ENCODE data around the gene FOXJ1. TPM values are rescaled to one million over a fixed set of nuclear protein-coding genes. Genes with fewer than 3 reads are reported as not detected.
A peak's percentile ranks its signal among the peaks of the same experiment; 100 is the strongest.

Gene FOXJ1
- total and polyA plus RNA-seq, 4 donors: under 0.01 to 1.5 TPM; not detected in 2

DNA sequence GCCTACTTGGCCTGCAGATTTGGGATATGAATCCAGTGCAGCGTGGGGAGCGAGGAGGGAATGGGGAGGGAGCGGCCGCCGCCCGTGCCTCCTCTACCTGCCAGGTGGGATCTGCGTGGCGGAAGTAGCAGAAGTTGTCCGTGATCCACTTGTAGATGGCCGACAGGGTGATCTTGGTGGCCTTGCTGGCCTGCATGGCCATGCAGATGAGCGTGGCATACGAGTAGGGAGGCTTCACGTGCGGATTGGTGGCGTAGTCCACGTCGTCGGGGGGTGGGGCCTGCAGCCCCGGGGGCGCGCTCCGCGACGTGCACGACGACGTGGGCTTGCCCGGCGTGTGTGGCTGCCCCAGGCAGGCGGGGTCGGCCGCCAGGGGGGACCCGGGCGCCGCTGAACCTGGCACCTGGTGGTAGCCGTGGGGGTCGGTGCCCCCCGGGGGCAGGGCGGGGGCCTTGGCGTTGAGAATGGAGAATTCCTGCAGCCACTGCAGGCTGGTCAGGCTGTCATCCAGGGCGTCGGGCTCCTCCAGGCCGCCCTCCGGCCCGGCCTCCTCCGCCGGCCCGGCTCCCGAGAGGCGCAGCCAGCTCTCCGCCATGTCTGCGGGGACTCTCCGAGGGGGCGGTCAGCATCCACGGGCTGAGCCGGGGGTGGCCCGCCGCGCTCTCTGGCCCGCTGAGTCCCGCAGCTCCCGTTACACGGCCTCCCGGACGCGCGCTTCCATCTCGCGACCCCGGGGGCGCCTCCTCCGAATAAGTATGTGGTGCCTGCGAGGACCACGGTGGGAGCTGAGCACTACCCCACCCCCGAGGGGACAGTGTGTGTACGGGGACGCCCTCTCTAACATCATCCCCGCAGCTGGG is 1.0 kb downstream of the FOXJ1 start:
- peaks cover 0 to 3% (median 1%) of the 10 kb centered on the region in 4 donors for H3K27me3 ChIP-seq (ENCODE audit: control insufficient read depth in 4 of 4, insufficient read depth in 4 of 4, low read length in 3 of 4)
- 30% methylated on average over 78 of the region's 78 CpGs for WGBS
- no peaks in the 10 kb centered on the region for H3K9me3 ChIP-seq (ENCODE audit: control insufficient read depth in 4 of 4, low read length in 3 of 4)
- H3K27ac ChIP-seq (ENCODE audit: low read depth in 1 of 2, low read length in 2 of 2): no peak overlapping the region
- peak; percentile 38 for DNase-seq (ENCODE audit: low spot score)
- H3K4me3 ChIP-seq (ENCODE audit: low read depth in 1 of 3, low read length in 3 of 3): no peak overlapping the region
- no peak overlapping the region for H3K9ac ChIP-seq (ENCODE audit: low read depth in 1 of 2, low read length in 2 of 2)
- H3K36me3 ChIP-seq (ENCODE audit: control insufficient read depth in 4 of 4, insufficient read depth in 3 of 4, low read depth in 1 of 4, low read length in 3 of 4): no peaks in the 10 kb centered on the region
- H3K4me1 ChIP-seq (ENCODE audit: control insufficient read depth in 4 of 4, insufficient read depth in 4 of 4, low read length in 3 of 4): peaks cover 2 to 18% (median 9%) of the 10 kb centered on the region in 4 donors
- no peak for TF ChIP-seq NR2F2 (IDR thresholded peaks at IDR 0.05)
- no peak for TF ChIP-seq HNF4G (IDR thresholded peaks at IDR 0.05)
- TF ChIP-seq RAD21 (IDR thresholded peaks at IDR 0.05): no peak
- no peak for TF ChIP-seq YY1 (IDR thresholded peaks at IDR 0.05)

DNA sequence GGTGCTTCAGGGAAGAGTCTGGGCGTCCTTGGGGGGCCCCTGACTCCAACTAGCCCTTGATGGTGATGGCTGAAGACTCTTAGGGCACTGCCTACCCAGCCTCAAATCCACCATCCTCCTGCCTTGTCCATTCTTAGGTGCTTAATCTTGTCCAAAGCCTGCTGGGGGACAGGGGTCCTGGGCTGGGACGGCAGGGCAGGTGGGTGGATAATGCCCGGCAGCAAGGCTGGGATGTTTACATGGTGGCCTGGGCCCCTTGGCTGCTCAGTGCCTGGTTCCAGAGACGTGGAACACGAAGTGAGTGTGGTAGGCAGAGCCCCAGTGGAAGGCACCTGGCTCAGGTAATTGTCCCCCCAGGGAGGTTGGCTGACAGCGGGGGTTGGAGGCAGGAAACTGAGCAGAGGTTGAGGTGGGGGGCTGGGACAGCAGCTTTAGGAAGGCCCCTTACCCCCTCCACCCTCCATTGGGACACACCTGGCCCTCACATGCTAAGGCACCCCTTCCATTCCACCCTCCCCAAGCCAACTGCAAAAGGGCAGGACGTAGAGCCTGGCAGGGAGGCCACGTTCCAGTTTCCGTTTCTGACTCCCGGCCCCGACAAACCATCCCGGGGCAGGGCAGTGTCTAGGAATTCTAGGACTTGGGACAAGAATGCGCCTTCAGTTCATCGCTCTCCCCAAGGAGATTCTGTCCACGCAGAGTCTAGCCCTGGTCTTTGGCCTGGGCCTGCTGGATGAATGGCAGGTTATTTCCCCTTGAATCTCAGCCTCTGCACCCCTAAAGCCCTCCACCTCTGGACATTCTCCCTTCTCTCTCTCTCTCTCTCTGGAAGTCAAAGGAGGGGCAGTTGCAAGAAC is 1.9 kb downstream of the FOXJ1 start:
- no peak overlapping the region for H3K4me3 ChIP-seq (ENCODE audit: low read depth in 1 of 3, low read length in 3 of 3)
- peak; percentile 31 for DNase-seq (ENCODE audit: low spot score)
- TF ChIP-seq, protein P1, sequence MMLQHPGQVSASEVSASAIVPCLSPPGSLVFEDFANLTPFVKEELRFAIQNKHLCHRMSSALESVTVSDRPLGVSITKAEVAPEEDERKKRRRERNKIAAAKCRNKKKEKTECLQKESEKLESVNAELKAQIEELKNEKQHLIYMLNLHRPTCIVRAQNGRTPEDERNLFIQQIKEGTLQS (IDR thresholded peaks at IDR 0.05): no peak
- TF ChIP-seq, protein P2, sequence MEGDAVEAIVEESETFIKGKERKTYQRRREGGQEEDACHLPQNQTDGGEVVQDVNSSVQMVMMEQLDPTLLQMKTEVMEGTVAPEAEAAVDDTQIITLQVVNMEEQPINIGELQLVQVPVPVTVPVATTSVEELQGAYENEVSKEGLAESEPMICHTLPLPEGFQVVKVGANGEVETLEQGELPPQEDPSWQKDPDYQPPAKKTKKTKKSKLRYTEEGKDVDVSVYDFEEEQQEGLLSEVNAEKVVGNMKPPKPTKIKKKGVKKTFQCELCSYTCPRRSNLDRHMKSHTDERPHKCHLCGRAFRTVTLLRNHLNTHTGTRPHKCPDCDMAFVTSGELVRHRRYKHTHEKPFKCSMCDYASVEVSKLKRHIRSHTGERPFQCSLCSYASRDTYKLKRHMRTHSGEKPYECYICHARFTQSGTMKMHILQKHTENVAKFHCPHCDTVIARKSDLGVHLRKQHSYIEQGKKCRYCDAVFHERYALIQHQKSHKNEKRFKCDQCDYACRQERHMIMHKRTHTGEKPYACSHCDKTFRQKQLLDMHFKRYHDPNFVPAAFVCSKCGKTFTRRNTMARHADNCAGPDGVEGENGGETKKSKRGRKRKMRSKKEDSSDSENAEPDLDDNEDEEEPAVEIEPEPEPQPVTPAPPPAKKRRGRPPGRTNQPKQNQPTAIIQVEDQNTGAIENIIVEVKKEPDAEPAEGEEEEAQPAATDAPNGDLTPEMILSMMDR (IDR thresholded peaks at IDR 0.05; ENCODE audit: low read depth, low read length, missing input control): no peak
- TF ChIP-seq FOXA2 (IDR thresholded peaks at IDR 0.05) (no peak), GABPA (IDR thresholded peaks at IDR 0.05 in 1 of 2, conservative IDR thresholded peaks at IDR 0.05 in 1 of 2) (no peak), RAD21 (IDR thresholded peaks at IDR 0.05) (no peak), YY1 (IDR thresholded peaks at IDR 0.05) (no peak), TAF1 (conservative IDR thresholded peaks at IDR 0.05) (no peak), JUND (IDR thresholded peaks at IDR 0.05) (no peak), HNF4G (IDR thresholded peaks at IDR 0.05) (no peak), RXRA (IDR thresholded peaks at IDR 0.05) (no peak), SP1 (IDR thresholded peaks at IDR 0.05) (no peak)
- TF ChIP-seq, protein P3, sequence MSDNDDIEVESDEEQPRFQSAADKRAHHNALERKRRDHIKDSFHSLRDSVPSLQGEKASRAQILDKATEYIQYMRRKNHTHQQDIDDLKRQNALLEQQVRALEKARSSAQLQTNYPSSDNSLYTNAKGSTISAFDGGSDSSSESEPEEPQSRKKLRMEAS (IDR thresholded peaks at IDR 0.05): no peak
- TF ChIP-seq, protein P4, sequence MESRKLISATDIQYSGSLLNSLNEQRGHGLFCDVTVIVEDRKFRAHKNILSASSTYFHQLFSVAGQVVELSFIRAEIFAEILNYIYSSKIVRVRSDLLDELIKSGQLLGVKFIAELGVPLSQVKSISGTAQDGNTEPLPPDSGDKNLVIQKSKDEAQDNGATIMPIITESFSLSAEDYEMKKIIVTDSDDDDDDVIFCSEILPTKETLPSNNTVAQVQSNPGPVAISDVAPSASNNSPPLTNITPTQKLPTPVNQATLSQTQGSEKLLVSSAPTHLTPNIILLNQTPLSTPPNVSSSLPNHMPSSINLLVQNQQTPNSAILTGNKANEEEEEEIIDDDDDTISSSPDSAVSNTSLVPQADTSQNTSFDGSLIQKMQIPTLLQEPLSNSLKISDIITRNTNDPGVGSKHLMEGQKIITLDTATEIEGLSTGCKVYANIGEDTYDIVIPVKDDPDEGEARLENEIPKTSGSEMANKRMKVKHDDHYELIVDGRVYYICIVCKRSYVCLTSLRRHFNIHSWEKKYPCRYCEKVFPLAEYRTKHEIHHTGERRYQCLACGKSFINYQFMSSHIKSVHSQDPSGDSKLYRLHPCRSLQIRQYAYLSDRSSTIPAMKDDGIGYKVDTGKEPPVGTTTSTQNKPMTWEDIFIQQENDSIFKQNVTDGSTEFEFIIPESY (IDR thresholded peaks at IDR 0.05): no peak
- TF ChIP-seq, protein P5, sequence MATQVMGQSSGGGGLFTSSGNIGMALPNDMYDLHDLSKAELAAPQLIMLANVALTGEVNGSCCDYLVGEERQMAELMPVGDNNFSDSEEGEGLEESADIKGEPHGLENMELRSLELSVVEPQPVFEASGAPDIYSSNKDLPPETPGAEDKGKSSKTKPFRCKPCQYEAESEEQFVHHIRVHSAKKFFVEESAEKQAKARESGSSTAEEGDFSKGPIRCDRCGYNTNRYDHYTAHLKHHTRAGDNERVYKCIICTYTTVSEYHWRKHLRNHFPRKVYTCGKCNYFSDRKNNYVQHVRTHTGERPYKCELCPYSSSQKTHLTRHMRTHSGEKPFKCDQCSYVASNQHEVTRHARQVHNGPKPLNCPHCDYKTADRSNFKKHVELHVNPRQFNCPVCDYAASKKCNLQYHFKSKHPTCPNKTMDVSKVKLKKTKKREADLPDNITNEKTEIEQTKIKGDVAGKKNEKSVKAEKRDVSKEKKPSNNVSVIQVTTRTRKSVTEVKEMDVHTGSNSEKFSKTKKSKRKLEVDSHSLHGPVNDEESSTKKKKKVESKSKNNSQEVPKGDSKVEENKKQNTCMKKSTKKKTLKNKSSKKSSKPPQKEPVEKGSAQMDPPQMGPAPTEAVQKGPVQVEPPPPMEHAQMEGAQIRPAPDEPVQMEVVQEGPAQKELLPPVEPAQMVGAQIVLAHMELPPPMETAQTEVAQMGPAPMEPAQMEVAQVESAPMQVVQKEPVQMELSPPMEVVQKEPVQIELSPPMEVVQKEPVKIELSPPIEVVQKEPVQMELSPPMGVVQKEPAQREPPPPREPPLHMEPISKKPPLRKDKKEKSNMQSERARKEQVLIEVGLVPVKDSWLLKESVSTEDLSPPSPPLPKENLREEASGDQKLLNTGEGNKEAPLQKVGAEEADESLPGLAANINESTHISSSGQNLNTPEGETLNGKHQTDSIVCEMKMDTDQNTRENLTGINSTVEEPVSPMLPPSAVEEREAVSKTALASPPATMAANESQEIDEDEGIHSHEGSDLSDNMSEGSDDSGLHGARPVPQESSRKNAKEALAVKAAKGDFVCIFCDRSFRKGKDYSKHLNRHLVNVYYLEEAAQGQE (IDR thresholded peaks at IDR 0.05): no peak
- no peak overlapping the region for H3K9ac ChIP-seq (ENCODE audit: low read depth in 1 of 2, low read length in 2 of 2)
- no peaks in the 10 kb centered on the region for H3K9me3 ChIP-seq (ENCODE audit: control insufficient read depth in 4 of 4, low read length in 3 of 4)
- peaks cover 2 to 18% (median 9%) of the 10 kb centered on the region in 4 donors for H3K4me1 ChIP-seq (ENCODE audit: control insufficient read depth in 4 of 4, insufficient read depth in 4 of 4, low read length in 3 of 4)
- 70% methylated on average over 15 of the region's 15 CpGs for WGBS
- no peaks in the 10 kb centered on the region for H3K36me3 ChIP-seq (ENCODE audit: control insufficient read depth in 4 of 4, insufficient read depth in 3 of 4, low read depth in 1 of 4, low read length in 3 of 4)
- peaks cover 0 to 3% (median 1%) of the 10 kb centered on the region in 4 donors for H3K27me3 ChIP-seq (ENCODE audit: control insufficient read depth in 4 of 4, insufficient read depth in 4 of 4, low read length in 3 of 4)
- H3K27ac ChIP-seq (ENCODE audit: low read depth in 1 of 2, low read length in 2 of 2): no peak overlapping the region
